ENCODE measurements around the gene PRR13. TPM values are rescaled to one million over a fixed set of nuclear protein-coding genes. Genes with fewer than 3 reads are reported as not detected.

PRR13 gene
- total and polyA plus RNA-seq, 2 of the 8 experiments (the other 6 are each of a cell fraction or from before 2014, with no cell fraction given), result 82.9 to 185 TPM

DNA sequence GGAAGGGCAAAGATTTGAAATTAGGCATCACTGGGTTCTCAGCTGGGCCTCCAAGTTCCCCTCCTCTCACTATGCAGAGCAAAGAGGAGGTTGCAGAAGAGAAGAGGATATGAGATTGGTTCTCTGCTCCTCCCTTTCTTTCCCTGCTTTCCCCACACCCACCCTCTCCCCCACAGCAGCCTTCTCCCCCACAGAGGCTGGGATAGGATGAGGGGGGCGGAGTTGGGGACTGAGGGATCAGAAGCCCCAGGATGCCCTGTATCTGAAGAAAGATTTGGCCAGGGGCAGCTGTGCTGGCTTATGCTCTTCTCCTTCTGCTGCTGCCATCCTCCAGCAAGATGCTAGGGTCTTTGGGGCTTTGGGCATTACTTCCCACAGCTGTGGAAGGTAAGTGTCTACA is 17.9 kb upstream of the PRR13 start, which contains the start of gene AMHR2:
TSS of gene AMHR2 (plus strand) at position 259 of the 400 bp plus-strand sequence. CDS start at position 339, 80 bp downstream.
- H3K4me3 ChIP-seq (ENCODE audit: extremely low read depth in 1 of 4, insufficient read depth in 2 of 4, low read depth in 3 of 4, low read length in 4 of 4), result no peak within 1 kb of the TSS
- H3K56ac ChIP-seq (replicated peaks; ENCODE audit: insufficient read length, low read depth, low read length), result no peak within 1 kb of the TSS
- no peak within 1 kb of the TSS for H4K5ac ChIP-seq (ENCODE audit: insufficient read length, low read depth, low read length)
- CTCF ChIA-PET (ENCODE audit: partially characterized antibody), result interaction anchor here (0.9 to 5.3 kb wide), 9 partner anchors 10 to 89 kb away, joined by 3 to 37 read pairs (median 4); no protein-coding TSS in a partner anchor
- no peaks in the 10 kb centered on the region for H4K20me1 ChIP-seq (replicated peaks in 1 of 2; ENCODE audit: control insufficient read depth in 1 of 2, insufficient read depth in 2 of 2, low read length in 2 of 2)
- no peak within 1 kb of the TSS for H2BK12ac ChIP-seq (ENCODE audit: low read depth, low read length)
- POLR2A ChIA-PET (ENCODE audit: partially characterized antibody), result interaction anchor here (0.6 to 1.4 kb wide), 8 partner anchors 11 to 78 kb away, joined by 3 to 6 read pairs (median 3); partner anchors contain the start of genes PRR13 and TARBP2
- no peak for FAIRE-seq
- H3K27me3 ChIP-seq (replicated peaks in 1 of 4; ENCODE audit: control insufficient read depth in 3 of 4, extremely low read depth in 1 of 4, insufficient read depth in 3 of 4, low read length in 3 of 4), result no peaks in the 10 kb centered on the region
- no peak within 1 kb of the TSS for H3K4ac ChIP-seq (replicated peaks; ENCODE audit: insufficient read length, low read depth, low read length)
- H2BK120ac ChIP-seq (replicated peaks; ENCODE audit: low read depth, low read length), result no peak within 1 kb of the TSS
- H3K9me3 ChIP-seq (ENCODE audit: insufficient read depth in 2 of 2, low read depth in 1 of 2, low read length in 1 of 2), result no peaks in the 10 kb centered on the region
- H3K23me2 ChIP-seq (ENCODE audit: low read depth, low read length), result no peaks in the 10 kb centered on the region
- H4K8ac ChIP-seq (ENCODE audit: extremely low read depth, insufficient read depth, low read length), result peak within 1 kb of the TSS; percentile 53; the same call in 1 of the 2 replicates
- H3K79me1 ChIP-seq (ENCODE audit: low read depth, low read length), result no peaks in the 10 kb centered on the region
- DNase-seq (ENCODE audit: low read depth in 1 of 2, low spot score in 2 of 2), result no peak
- no peak within 1 kb of the TSS for H3K9ac ChIP-seq (replicated peaks in 1 of 4; ENCODE audit: extremely low read depth in 1 of 4, low read depth in 3 of 4, low read length in 3 of 4)
- H4K91ac ChIP-seq (replicated peaks; ENCODE audit: insufficient read length, low read length), result no peak within 1 kb of the TSS
- H2AK5ac ChIP-seq (ENCODE audit: low read depth, low read length), result no peak within 1 kb of the TSS
- no peak within 1 kb of the TSS for H3K14ac ChIP-seq (ENCODE audit: insufficient read length)
- no peak within 1 kb of the TSS for H2AFZ ChIP-seq (ENCODE audit: low read length)
- no peak within 1 kb of the TSS for H3K27ac ChIP-seq (ENCODE audit: low read depth, low read length)
- H3K4me1 ChIP-seq (replicated peaks in 1 of 4; ENCODE audit: control insufficient read depth in 3 of 4, insufficient read depth in 4 of 4, low read length in 3 of 4), result peaks cover 0 to 5% (median 1%) of the 10 kb centered on the region in 4 experiments; a peak in 3 of 7 replicates
- H3K4me2 ChIP-seq (ENCODE audit: insufficient read depth in 1 of 2, low read depth in 2 of 2, low read length in 2 of 2), result no peak within 1 kb of the TSS
- H3K18ac ChIP-seq (ENCODE audit: extremely low read depth, low read length), result no peak within 1 kb of the TSS
- H3K79me2 ChIP-seq (ENCODE audit: control insufficient read depth in 1 of 2, insufficient read depth in 2 of 2, low read length in 2 of 2), result no peaks in the 10 kb centered on the region
- no peak within 1 kb of the TSS for H2BK20ac ChIP-seq (ENCODE audit: low read length)
- no peak within 1 kb of the TSS for H2BK5ac ChIP-seq (ENCODE audit: low read depth, low read length)
- no peak within 1 kb of the TSS for H3K23ac ChIP-seq (ENCODE audit: insufficient read length)
- H3K36me3 ChIP-seq (ENCODE audit: control insufficient read depth in 2 of 4, insufficient read depth in 4 of 4, low read length in 3 of 4), result no peaks in the 10 kb centered on the region
- no peak within 1 kb of the TSS for H2BK15ac ChIP-seq (ENCODE audit: low read length)
- WGBS, 2 experiments (ENCODE audit: extremely low coverage in 1 of 2, insufficient coverage in 1 of 2, insufficient read length in 1 of 2, insufficient replicate concordance in 2 of 2, low coverage in 1 of 2, low lambda C conversion rate in 2 of 2, missing lambda C conversion rate in 1 of 2), result 89% methylated on average over 1 of the region's 1 CpG; no CpG with 5 or more reads in 1 of the 2 experiments
- no peak for TF ChIP-seq RFX5 (IDR thresholded peaks at IDR 0.05; ENCODE audit: borderline replicate concordance, low read depth, low read length)
- TF ChIP-seq, protein P1, sequence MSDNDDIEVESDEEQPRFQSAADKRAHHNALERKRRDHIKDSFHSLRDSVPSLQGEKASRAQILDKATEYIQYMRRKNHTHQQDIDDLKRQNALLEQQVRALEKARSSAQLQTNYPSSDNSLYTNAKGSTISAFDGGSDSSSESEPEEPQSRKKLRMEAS (IDR thresholded peaks at IDR 0.05), result no peak
- TF ChIP-seq SP4 (IDR thresholded peaks at IDR 0.05; ENCODE audit: low read length), result no peak
- no peak for TF ChIP-seq EGR1 (IDR thresholded peaks at IDR 0.05; ENCODE audit: borderline replicate concordance, low read depth, low read length)
- TF ChIP-seq SP1 (IDR thresholded peaks at IDR 0.05; ENCODE audit: low read depth, low read length), result no peak
- no peak for TF ChIP-seq NRF1 (IDR thresholded peaks at IDR 0.05; ENCODE audit: low read depth, low read length)
- TF ChIP-seq EZH2 (IDR thresholded peaks at IDR 0.05; ENCODE audit: low read depth, low read length, severe bottlenecking), result no peak
- TF ChIP-seq RXRA (IDR thresholded peaks at IDR 0.05; ENCODE audit: insufficient read depth, low read depth, low read length), result no peak
- TF ChIP-seq KDM4A (IDR thresholded peaks at IDR 0.05; ENCODE audit: low read depth, low read length, severe bottlenecking), result no peak
- no peak for TF ChIP-seq BCL11A (IDR thresholded peaks at IDR 0.05; ENCODE audit: low read depth in 2 of 2, low read length in 2 of 2)
- TF ChIP-seq, protein P2, sequence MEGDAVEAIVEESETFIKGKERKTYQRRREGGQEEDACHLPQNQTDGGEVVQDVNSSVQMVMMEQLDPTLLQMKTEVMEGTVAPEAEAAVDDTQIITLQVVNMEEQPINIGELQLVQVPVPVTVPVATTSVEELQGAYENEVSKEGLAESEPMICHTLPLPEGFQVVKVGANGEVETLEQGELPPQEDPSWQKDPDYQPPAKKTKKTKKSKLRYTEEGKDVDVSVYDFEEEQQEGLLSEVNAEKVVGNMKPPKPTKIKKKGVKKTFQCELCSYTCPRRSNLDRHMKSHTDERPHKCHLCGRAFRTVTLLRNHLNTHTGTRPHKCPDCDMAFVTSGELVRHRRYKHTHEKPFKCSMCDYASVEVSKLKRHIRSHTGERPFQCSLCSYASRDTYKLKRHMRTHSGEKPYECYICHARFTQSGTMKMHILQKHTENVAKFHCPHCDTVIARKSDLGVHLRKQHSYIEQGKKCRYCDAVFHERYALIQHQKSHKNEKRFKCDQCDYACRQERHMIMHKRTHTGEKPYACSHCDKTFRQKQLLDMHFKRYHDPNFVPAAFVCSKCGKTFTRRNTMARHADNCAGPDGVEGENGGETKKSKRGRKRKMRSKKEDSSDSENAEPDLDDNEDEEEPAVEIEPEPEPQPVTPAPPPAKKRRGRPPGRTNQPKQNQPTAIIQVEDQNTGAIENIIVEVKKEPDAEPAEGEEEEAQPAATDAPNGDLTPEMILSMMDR (IDR thresholded peaks at IDR 0.05; ENCODE audit: control extremely low read depth in 1 of 3, insufficient read depth in 1 of 3, low read depth in 1 of 3, low read length in 3 of 3), result no peak
- no peak for TF ChIP-seq ZNF274 (IDR thresholded peaks at IDR 0.05; ENCODE audit: borderline replicate concordance, extremely low read depth, low read length)
